HEK293T (cell line): ENCODE measurements around the gene ALPG.

Experiments used
- CTCF ChIA-PET: fragments of 350-600 bp; formaldehyde crosslinking; extraction: SDS; loops from one replicate; lab custom pipeline; 2021; ENCODE audit warnings: antibody characterized with exemption, inconsistent platforms; lab: Yijun Ruan, JAX
- POLR2A ChIA-PET: fragments of 350-600 bp; formaldehyde crosslinking; extraction: SDS; loops from one replicate; lab custom pipeline; 2020; ENCODE audit warnings: antibody characterized with exemption, inconsistent platforms; lab: Yijun Ruan, JAX
- DNase-seq: peaks from one replicate; pipeline ENCODE4 v3.0.0; 2012; ENCODE audit warnings: mixed read lengths; ENCODE audit errors: extremely low spot score
- ARNT ChIP-seq: fragments of 450-650 bp; IDR thresholded peaks from 2 replicates; pipeline ENCODE4 v1.6.1; 2017; ENCODE audit warnings: mild to moderate bottlenecking
- BHLHE40 ChIP-seq: fragments of 450-650 bp; IDR thresholded peaks from 2 replicates; pipeline ENCODE4 v1.6.1; 2016; ENCODE audit warnings: mild to moderate bottlenecking, moderate library complexity, borderline replicate concordance
- CTBP1 ChIP-seq: fragments of 450-650 bp; IDR thresholded peaks from 2 replicates; pipeline ENCODE4 v1.6.1; 2016; ENCODE audit warnings: borderline replicate concordance
- ELF4 ChIP-seq: fragments of 450-650 bp; IDR thresholded peaks from 2 replicates; pipeline ENCODE4 v1.6.1; 2017; ENCODE audit warnings: antibody characterized with exemption
- FOXA1 ChIP-seq: fragments of 450-650 bp; IDR thresholded peaks from 2 replicates; pipeline ENCODE4 v1.6.1; 2016; ENCODE audit warnings: mild to moderate bottlenecking
- FOXK2 ChIP-seq: fragments of 450-650 bp; IDR thresholded peaks from 2 replicates; pipeline ENCODE4 v1.6.1; 2016; ENCODE audit warnings: mild to moderate bottlenecking
- FOXM1 ChIP-seq: fragments of 450-650 bp; IDR thresholded peaks from 2 replicates; pipeline ENCODE4 v1.6.1; 2017; ENCODE audit warnings: mild to moderate bottlenecking, borderline replicate concordance
- HDGF ChIP-seq: fragments of 450-650 bp; IDR thresholded peaks from 2 replicates; pipeline ENCODE4 v1.6.1; 2017; ENCODE audit warnings: antibody characterized with exemption, borderline replicate concordance
- L3MBTL2 ChIP-seq: fragments of 450-650 bp; conservative IDR thresholded peaks from 2 replicates; pipeline ENCODE4 v1.6.1; 2016; ENCODE audit warnings: mild to moderate bottlenecking
- LEF1 ChIP-seq: fragments of 450-650 bp; IDR thresholded peaks from 2 replicates; pipeline ENCODE4 v1.6.1; 2017; ENCODE audit warnings: mild to moderate bottlenecking, borderline replicate concordance
- NFRKB ChIP-seq: fragments of 450-650 bp; IDR thresholded peaks from 2 replicates; pipeline ENCODE4 v1.6.1; 2016; ENCODE audit warnings: mild to moderate bottlenecking, moderate library complexity
- PKNOX1 ChIP-seq: fragments of 450-650 bp; IDR thresholded peaks from 2 replicates; pipeline ENCODE4 v1.6.1; 2016
- SP1 ChIP-seq: fragments of 450-650 bp; IDR thresholded peaks from 2 replicates; pipeline ENCODE4 v1.6.1; 2017
- SUZ12 ChIP-seq: fragments of 450-650 bp; IDR thresholded peaks from 2 replicates; pipeline ENCODE4 v1.6.1; 2016; ENCODE audit warnings: mild to moderate bottlenecking
- TARDBP ChIP-seq: fragments of 450-650 bp; IDR thresholded peaks from 2 replicates; pipeline ENCODE4 v1.6.1; 2016
- ZNF384 ChIP-seq: fragments of 450-650 bp; IDR thresholded peaks from 2 replicates; pipeline ENCODE4 v1.6.1; 2016

The ALPG gene

DNA sequence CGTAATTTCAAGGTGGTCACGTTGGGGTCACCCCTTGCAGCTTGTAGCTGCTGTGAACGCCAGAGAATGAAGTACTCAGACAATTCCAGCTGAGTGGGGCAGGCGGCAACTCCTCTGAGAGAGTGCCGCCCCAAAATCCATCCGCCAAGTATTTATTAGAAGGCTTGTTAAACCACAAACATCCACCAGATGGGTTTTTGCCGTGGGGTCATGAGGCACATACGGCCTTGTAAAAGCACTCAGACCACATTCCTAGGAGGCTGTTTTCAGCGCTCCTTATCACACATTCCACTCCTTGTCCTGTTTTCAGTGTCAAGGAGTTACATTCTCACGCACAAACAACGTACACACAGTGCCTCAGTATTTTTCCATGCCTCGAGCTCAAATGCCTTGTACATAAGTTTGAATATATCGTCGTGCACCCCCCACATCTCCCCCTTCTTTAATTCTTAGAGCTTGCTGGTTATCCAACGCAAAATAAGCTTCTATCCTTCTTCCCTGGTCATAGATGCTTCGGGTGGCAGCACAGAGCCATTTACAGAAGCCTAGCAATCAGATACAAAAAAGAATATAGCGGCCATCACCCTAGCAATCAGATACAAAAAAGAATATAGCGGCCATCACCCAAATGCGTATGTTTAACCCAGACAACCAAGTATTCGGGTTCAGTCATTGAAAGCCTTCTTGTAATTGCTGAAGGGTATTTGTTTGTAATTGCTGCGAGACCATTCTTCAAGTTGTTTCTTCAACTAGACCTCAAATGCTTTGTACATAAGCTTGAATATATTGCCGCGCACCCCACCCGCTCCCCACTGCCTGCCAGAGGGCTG, 20.8 kb upstream of the ALPG start:
- TF ChIP-seq NFRKB: no peak
- no peak for TF ChIP-seq FOXK2
- TF ChIP-seq FOXA1: no peak
- no peak for TF ChIP-seq PKNOX1
- no peak for TF ChIP-seq ARNT
- no peak for TF ChIP-seq LEF1
- no peak for TF ChIP-seq BHLHE40
- TF ChIP-seq ELF4: no peak
- no peak for TF ChIP-seq SUZ12
- TF ChIP-seq L3MBTL2: no peak
- TF ChIP-seq HDGF: no peak
- no peak for TF ChIP-seq TARDBP
- TF ChIP-seq ZNF384: no peak
- no peak for TF ChIP-seq CTBP1
- TF ChIP-seq FOXM1: no peak
- TF ChIP-seq SP1: no peak
- POLR2A ChIA-PET: no interaction called here
- CTCF ChIA-PET: interaction anchor here (0.9 to 1.0 kb wide), 2 partner anchors 12 to 19 kb away, joined by 3 to 4 read pairs; no protein-coding TSS in a partner anchor
- DNase-seq: no peak

DNA sequence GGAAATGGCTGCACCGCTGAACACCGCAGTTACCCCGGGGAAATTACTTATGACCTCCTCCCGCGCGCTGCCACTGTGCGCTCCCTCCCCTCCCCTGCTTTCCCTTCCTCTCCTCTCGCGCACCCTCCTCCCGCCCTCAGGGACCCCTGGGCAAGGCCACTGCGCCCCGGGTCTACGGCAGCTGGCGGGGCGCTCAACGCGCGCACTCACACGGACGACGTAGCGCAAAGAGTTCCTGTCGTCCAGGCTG, 20.2 kb upstream of the ALPG start:
- CTCF ChIA-PET: interaction anchor here (1.0 kb wide), 1 partner anchor 19 kb away, joined by 4 read pairs; no protein-coding TSS in a partner anchor
- DNase-seq: no peak
- TF ChIP-seq PKNOX1: no peak
- no peak for TF ChIP-seq SP1
- no peak for TF ChIP-seq ZNF384
- no peak for TF ChIP-seq L3MBTL2
- TF ChIP-seq LEF1: no peak
- TF ChIP-seq NFRKB: no peak
- no peak for TF ChIP-seq ARNT
- no peak for TF ChIP-seq FOXM1
- no peak for TF ChIP-seq TARDBP
- no peak for TF ChIP-seq SUZ12
- TF ChIP-seq CTBP1: no peak
- no peak for TF ChIP-seq FOXK2
- no peak for TF ChIP-seq HDGF
- no peak for TF ChIP-seq BHLHE40
- TF ChIP-seq ELF4: no peak
- POLR2A ChIA-PET: no interaction called here

GRCh38 chr2:232386740-232387450, 19.7 kb upstream of the ALPG start:
- TF ChIP-seq HDGF (no peak), SP1 (no peak), ELF4 (no peak), ZNF384 (no peak), LEF1 (no peak), ARNT (no peak), TARDBP (no peak), BHLHE40 (no peak), CTBP1 (no peak), FOXK2 (no peak), FOXM1 (no peak), PKNOX1 (no peak), SUZ12 (no peak), FOXA1 (no peak), NFRKB (no peak), L3MBTL2 (no peak)
- DNase-seq: no peak
- ChIA-PET POLR2A (no interaction called here), CTCF (no interaction called here)

DNA sequence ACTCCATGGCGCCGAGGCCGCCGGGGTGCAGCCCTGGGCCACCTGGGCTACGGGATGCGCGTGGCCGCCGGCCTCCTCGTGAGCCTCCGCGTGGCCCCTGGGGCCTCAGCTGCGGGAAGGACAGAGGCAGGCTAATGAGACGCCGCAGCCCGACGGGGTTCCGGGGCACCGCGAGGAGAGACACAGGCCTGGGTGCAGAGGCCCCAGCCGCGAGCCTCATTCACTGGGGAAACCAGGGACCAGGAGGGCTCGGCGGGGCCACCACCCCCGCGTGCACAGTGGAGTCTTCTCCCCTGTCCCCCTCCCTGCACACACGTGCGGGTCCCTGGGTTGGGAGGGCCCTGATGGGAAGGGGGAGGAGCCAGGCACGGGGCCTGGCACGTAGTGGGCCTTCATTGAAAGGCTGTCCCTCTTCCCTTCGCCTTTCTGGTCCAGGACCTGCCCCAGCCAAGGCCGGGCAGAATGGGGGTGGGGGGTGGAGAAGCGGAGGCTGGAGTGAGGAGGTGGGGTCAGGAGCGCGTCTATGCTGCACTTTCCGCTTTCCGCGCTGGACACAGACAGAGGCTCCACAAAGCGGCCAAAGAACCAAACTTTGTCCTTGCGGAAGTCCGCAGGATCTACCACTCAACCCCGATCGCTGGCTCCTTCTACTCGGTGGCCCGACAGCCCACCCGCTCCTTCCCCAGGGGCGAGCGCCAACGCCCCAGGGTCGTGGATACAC, 19.0 kb upstream of the ALPG start:
- no peak for DNase-seq
- TF ChIP-seq PKNOX1 (no peak), FOXM1 (no peak), HDGF (no peak), SP1 (no peak), L3MBTL2 (no peak), FOXA1 (no peak), ELF4 (no peak), LEF1 (no peak), ARNT (no peak)
- CTCF ChIA-PET: no interaction called here
- POLR2A ChIA-PET: no interaction called here
